B cell (primary cell): Measurements from ENCODE around the gene MTX2.

Experiments
- EZH2 ChIP-seq: IDR thresholded peaks from 2 replicates; pipeline ENCODE4 v1.6.1; 2012; ENCODE audit warnings: borderline replicate concordance, low read depth, mild to moderate bottlenecking, moderate library complexity, low read length; ENCODE audit not compliant: insufficient read depth, poor library complexity, severe bottlenecking
- TF ChIP-seq, protein P1 (sequence below): fragments of 200-600 bp; IDR thresholded peaks from one replicate; pipeline ENCODE4 v1.8.0; 2022; ENCODE audit warnings: antibody characterized with exemption, mild to moderate bottlenecking

DNA sequence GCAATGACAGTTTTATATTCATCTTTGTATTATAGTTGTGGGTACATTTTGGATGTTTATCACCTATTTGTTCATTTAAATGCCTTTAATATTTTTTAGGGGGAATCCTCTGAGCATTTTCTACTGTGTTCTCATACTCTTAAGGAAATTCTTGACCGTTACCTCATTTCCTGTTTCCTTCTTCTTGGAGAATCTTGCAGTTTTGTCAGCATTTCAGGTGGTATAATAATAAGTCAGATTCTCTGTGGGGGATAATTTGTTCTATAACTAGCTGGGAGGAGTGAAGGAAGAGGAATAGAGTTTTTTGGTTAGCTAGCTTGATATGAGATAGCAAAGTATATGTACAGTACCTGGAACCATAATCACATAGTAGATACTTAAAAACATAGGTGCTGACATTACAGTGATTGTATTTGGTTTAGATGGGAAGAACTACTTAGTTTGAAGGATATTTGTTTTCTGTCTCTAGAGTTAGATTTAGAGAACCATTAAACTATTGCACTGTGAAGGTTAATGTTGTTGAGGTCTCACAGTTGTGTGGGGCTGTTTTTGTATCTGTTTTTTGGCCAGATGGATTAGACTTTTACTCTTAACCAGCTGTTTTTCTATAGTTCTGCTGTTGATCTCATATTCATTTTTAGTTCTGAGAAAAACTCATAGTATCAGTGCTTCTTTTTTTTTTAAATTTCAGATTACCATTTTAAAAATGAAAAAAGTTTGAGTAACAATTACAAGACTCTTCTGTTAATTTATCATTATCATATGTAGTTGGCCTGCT, 14.2 kb downstream of the MTX2 start:
- TF ChIP-seq, protein P1, sequence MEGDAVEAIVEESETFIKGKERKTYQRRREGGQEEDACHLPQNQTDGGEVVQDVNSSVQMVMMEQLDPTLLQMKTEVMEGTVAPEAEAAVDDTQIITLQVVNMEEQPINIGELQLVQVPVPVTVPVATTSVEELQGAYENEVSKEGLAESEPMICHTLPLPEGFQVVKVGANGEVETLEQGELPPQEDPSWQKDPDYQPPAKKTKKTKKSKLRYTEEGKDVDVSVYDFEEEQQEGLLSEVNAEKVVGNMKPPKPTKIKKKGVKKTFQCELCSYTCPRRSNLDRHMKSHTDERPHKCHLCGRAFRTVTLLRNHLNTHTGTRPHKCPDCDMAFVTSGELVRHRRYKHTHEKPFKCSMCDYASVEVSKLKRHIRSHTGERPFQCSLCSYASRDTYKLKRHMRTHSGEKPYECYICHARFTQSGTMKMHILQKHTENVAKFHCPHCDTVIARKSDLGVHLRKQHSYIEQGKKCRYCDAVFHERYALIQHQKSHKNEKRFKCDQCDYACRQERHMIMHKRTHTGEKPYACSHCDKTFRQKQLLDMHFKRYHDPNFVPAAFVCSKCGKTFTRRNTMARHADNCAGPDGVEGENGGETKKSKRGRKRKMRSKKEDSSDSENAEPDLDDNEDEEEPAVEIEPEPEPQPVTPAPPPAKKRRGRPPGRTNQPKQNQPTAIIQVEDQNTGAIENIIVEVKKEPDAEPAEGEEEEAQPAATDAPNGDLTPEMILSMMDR, result no peak
- TF ChIP-seq EZH2, result no peak
